Uterus (tissue), 2 donors: Measurements from ENCODE around the gene ACTR5.

Experiments used
- POLR2A ChIP-seq, 2 donors: fragments of 450-650 bp; IDR thresholded peaks; one replicate each; pipeline ENCODE4 v1.6.1; 2016; ENCODE audit warnings: antibody characterized with exemption in 2 of 2, mild to moderate bottlenecking in 1 of 2, moderate library complexity in 1 of 2
- TF ChIP-seq, protein P1 (sequence below), 4 experiments: fragments of 200-600 bp in 2 of 4; fragments of 450-650 bp in 2 of 4; sonication (generic) in 2 of 4; IDR thresholded peaks; one replicate each; pipeline ENCODE4 v1.5.1; 2016 to 2019; ENCODE audit warnings: antibody characterized with exemption in 4 of 4, mild to moderate bottlenecking in 2 of 4, moderate library complexity in 1 of 4

DNA sequence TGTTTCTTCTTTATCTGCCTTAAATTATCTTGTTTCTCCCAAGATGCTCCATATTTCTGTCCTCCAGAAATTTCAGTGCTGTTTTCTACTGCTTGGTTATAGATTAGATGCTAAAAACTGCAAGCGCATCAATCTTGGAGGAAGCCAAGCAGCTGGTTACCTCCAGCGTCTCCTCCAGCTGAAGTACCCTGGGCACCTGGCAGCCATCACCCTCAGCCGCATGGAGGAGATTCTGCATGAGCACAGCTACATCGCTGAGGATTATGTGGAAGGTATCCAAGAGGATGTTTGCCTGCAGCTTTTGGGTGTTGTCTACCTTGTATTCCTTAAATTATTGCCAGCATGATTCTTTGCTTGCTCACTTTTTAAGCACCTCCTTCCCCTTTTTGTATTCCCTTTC, 3.8 kb downstream of the ACTR5 start:
- TF ChIP-seq POLR2A (IDR thresholded peaks at IDR 0.05), result no peak
- TF ChIP-seq, protein P1, sequence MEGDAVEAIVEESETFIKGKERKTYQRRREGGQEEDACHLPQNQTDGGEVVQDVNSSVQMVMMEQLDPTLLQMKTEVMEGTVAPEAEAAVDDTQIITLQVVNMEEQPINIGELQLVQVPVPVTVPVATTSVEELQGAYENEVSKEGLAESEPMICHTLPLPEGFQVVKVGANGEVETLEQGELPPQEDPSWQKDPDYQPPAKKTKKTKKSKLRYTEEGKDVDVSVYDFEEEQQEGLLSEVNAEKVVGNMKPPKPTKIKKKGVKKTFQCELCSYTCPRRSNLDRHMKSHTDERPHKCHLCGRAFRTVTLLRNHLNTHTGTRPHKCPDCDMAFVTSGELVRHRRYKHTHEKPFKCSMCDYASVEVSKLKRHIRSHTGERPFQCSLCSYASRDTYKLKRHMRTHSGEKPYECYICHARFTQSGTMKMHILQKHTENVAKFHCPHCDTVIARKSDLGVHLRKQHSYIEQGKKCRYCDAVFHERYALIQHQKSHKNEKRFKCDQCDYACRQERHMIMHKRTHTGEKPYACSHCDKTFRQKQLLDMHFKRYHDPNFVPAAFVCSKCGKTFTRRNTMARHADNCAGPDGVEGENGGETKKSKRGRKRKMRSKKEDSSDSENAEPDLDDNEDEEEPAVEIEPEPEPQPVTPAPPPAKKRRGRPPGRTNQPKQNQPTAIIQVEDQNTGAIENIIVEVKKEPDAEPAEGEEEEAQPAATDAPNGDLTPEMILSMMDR (IDR thresholded peaks at IDR 0.05), result no peak
